A549 treated with ZK216348 at 1 μM for 4 hours (cell line): ENCODE results near the gene HDAC5. TPM values are rescaled to one million over a fixed set of nuclear protein-coding genes. Genes with fewer than 3 reads are reported as not detected.

Experiments used
- total RNA-seq: library from RNA; stranded (reverse); fragments of 200-300 nt; extraction: Qiagen RNA extraction; gene quantifications from 5 replicates; pipeline ENCODE4 v1.2.3, GENCODE V29; 2022; ENCODE audit warnings: low read depth

The HDAC5 gene
- 7.9 to 19.4 TPM (median 14.4 TPM) in 5 replicates for total RNA-seq

GRCh38 chr17:44123356-44124117 lies at the start of gene HDAC5:
TSS of gene HDAC5 (minus strand) at chr17:44123641. CDS start at chr17:44117515, 6,126 bp downstream.

GRCh38 chr17:44170499-44171201 lies 47.2 kb upstream of the HDAC5 start, which contains the start of gene ASB16:
TSS of gene ASB16 (plus strand) at chr17:44170704. CDS start at chr17:44170790, 86 bp downstream.

GRCh38 chr17:44070455-44071197 lies 52.8 kb downstream of the HDAC5 start, which contains the start of gene G6PC3:
TSS of gene G6PC3 (plus strand) at chr17:44070735. CDS start at chr17:44070966, 231 bp downstream.

GRCh38 chr17:44066204-44066930 lies 57.1 kb downstream of the HDAC5 start, which contains the start of gene LSM12:
TSS of gene LSM12 (minus strand) at chr17:44066671. CDS start at chr17:44066587, 84 bp downstream.

Other genes with a start within 250 kb of the HDAC5 start
- gene MPP2, start 216.1 kb downstream of the HDAC5 start, total RNA-seq = 0.99 to 2.4 TPM (median 2.0 TPM) in 5 replicates
- gene PPY, start 181.2 kb downstream of the HDAC5 start, total RNA-seq = not detected in 5 replicates
- gene PYY, start 169.7 kb downstream of the HDAC5 start, total RNA-seq = not detected in 5 replicates
- 0.76 to 2.5 TPM (median 1.1 TPM) in 5 replicates for gene NAGS, start 119.0 kb downstream of the HDAC5 start, total RNA-seq
- gene TMEM101, start 108.7 kb downstream of the HDAC5 start, total RNA-seq = 18.3 to 35.8 TPM (median 31.5 TPM) in 5 replicates
- gene LSM12, start 57.0 kb downstream of the HDAC5 start, total RNA-seq = 45.5 to 56.7 TPM (median 51.4 TPM) in 5 replicates
- 103 to 179 TPM (median 166 TPM) in 5 replicates for gene G6PC3, start 52.9 kb downstream of the HDAC5 start, total RNA-seq
- 5.7 to 10.9 TPM (median 9.5 TPM) in 5 replicates for gene HROB, start 18.3 kb upstream of the HDAC5 start, total RNA-seq
- 0.08 to 0.16 TPM (median 0.15 TPM) in 3 of 5 replicates, not detected in the others for gene ASB16, start 47.1 kb upstream of the HDAC5 start, total RNA-seq
- 27.1 to 46.7 TPM (median 44.3 TPM) in 5 replicates for gene TMUB2, start 63.3 kb upstream of the HDAC5 start, total RNA-seq
- 47.2 to 75.4 TPM (median 73.3 TPM) in 5 replicates for gene ATXN7L3, start 76.2 kb upstream of the HDAC5 start, total RNA-seq
- 93.4 to 103 TPM (median 101 TPM) in 5 replicates for gene UBTF, start 96.0 kb upstream of the HDAC5 start, total RNA-seq
- 0.12 TPM in 1 of 5 replicates, not detected in the others for gene SLC4A1, start 144.5 kb upstream of the HDAC5 start, total RNA-seq
- gene RUNDC3A, start 185.0 kb upstream of the HDAC5 start, total RNA-seq = 0.74 to 1.3 TPM (median 0.90 TPM) in 5 replicates
- 117 to 208 TPM (median 195 TPM) in 5 replicates for gene SLC25A39, start 201.2 kb upstream of the HDAC5 start, total RNA-seq
- 168 to 278 TPM (median 231 TPM) in 5 replicates for gene GRN, start 221.7 kb upstream of the HDAC5 start, total RNA-seq
- 1.3 to 5.2 TPM (median 4.5 TPM) in 5 replicates for gene FAM171A2, start 240.2 kb upstream of the HDAC5 start, total RNA-seq